AG20443 (cell line): ENCODE data around the gene DLG1.
"Not testable (repeated sequence)": the region's sequence is repeated elsewhere in the genome, so short reads cannot be mapped to it uniquely, and the experiment has no call there.

ENCODE experiments used
- DNase-seq: peaks from one replicate; pipeline ENCODE4 v3.0.0; 2012; ENCODE audit warnings: low spot score, mixed read lengths

DLG1 gene

DNA sequence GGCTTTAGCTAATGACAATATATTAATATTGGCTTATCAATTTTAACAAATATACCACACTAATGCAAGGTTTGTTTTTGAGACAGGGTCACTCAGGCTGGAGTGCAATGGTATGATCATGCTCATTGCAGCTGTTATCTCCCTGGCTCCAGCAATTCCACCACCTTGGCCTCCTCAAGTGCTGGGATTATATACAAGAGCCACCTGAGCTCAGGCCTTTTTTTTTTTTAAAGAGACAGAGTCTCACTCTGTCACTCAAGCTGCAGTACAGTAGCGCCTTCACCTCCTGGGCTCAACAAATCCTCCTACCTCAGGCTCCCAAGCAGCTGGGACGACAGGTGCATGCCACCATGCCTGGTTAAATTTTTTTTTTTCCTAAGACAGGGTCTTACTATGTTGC, 11.7 kb downstream of the DLG1 start:
- DNase-seq = no peak

DNA sequence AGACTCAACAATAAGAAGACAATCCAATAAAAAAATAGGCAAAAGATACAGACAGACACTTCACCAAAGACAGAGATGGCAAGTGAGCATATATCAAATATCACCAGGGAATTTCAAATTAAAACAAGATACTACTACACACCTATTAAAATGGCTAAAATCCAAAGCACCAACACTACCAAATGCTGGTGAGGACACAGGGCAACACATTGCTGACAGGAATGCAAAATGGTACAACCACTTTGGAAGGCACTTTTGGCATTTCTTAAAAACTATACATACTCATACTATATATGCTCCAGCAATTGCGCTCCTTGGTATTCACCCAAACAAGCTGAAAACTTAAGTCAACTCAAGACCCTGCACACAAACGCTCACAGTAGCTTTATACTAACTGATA, 12.9 kb downstream of the DLG1 start:
- DNase-seq = no peak

DNA sequence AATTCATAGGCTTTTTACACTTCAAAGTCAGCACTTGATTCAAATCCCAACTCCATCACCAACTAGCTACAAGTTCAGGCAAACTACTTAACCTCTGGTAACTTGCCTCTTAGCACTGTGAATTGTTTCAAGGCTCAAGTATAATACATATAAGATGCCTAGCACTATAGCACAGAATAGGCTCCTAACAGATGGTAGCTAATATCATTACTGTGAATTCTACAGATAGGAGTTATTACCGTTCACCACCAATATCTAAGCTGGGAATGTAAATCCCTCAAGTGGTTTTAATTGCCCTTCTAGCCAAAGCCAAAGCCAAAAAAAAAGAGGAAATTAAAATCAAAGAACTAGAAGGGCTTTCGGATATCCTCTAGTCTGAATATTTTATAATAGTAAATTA, 15.4 kb downstream of the DLG1 start:
- DNase-seq = no peak

DNA sequence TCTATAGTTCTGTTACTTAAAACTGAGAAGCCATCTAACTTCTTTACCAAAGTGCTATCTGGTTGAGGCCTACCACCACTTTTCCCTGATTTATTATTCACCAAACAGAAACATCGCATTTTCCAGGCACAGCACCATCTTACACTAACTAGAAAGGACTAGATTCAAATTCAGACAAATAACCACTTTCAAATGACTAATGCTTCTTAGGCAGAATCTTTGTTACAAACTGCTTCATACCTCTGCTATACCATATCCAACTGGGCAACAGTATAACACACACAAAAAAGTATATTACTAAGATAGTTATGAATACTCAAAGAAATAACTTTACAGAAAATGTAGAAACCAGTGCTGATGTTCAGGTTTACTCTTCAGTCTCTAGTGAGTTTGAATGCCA, 16.6 kb downstream of the DLG1 start:
- DNase-seq = no peak

DNA sequence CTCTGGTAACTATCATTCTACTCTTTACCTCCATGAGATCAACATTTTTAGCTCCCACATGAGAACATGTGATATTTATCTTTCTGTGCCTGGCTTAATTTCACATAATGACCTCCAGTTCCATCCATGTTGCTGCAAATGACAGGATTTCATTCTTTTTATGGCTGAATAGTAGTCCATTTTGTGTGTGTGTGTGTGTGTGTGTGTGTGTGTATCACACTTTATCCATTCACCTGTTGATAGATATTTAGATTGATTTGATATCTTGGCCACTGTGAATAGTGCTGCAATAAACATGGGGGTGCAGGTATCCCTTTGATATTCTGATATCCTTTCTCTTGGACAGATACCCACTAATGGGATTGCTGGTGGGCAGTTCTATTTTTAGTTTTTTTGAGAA, 18.3 kb downstream of the DLG1 start:
- DNase-seq = no peak

DNA sequence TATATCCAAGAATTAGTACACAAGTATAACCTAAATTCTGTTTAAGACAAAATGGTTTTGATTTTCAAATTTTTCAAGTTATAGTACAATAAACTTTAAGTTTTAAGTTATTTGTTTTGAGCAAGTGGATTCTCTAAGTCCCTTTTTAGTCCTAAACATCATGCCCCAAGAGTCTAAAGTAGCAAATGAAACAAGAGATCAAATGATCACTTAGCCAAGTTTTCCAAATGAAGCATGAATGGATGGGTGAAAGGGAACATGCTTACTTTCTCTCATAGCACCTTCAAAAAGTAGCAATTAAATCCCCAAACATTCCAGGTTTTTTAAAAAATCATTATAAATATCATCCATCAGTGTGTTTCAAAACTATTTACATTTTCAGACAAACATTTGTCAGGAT, 19.5 kb downstream of the DLG1 start:
- DNase-seq = no peak

DNA sequence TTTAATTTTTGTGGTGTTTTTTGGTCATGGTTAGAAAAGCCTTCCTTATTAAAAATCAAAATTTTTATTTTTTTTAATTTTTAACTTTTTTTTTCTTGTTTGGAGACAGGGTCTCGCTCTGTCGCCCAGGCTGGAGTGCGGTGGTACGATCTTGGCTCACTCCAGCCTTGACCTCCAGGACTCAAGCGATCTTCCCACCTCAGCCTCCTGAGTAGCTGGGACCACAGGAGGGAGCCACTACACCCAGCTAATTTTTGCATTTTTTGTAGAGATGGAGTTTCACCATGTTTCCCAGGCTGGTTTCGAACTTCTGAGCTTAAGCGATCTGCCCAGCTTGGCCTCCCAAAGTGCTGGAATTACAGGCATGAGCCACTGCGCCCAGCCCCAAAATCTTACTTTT, 21.6 kb downstream of the DLG1 start:
- not testable (repeated sequence) for DNase-seq

DNA sequence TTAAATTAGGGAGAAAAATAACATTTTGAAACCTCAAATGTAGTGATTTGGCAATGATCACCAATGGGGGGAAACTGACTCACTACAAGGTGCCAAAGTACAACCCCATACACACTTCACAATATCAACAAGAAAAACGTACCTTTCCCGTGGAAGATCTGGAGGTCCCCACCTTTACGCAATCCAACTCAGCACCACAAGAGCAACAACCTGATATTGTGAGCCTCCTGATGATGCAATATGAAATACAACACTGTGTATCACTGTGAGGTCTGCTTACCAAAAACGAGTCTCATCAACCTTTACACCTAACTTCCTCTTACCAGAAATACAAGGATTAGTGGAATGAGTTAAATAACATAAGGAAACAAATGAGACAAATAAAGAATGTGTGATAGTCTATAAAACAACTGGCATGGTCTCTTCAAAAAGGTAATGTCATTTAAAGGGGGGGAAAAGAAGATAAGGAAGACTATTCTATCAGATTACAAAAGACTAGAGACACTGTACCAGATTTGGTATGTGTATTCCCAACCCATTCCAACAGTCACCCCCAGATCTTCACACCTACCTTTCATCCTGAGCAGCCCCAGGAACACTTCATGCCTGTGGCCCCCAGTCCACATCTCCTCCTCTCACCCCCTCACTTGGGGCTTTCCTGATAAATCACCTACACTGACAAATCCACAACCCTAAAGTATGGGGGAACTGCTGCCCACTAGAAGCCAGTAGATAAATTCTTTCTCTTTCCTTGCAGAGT, 27.7 kb downstream of the DLG1 start:
- no peak for DNase-seq

DNA sequence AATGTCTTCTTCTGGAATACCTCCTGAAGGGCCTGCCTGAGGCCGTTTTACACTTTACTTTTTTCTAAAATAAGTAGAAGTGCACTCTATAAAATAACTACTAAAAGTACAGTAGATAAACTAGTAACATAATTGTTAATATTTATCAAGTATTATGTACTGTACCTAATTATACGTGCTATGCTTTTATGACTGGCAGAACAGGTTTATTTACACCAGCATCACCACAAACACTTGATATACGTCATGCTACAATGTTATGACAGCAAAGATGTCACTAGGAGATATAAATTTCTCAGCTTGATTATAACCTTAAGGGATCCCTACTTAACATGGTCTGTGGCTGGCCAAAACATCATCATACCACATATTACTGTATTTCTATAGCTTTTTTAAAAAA, 29.4 kb downstream of the DLG1 start:
- DNase-seq = no peak

DNA sequence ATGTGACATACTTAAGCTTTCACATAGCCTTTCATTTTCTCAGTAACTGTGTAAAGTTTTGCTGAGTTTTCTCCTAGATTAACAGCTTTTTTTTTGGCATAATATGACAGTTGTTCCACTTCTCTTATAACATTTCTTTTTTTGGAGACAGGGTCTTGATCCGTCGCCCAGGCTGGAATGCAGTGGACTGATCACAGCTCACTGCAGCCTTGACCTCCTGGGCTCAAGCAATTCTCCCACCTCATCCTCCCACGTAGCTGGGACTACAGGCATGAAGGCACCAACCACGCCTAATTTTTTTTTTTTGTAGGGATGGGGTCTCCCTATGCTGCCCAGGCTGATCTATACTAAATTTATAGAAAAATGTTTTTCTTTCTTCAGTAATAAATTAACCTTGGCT, 30.1 kb downstream of the DLG1 start:
- DNase-seq = no peak

DNA sequence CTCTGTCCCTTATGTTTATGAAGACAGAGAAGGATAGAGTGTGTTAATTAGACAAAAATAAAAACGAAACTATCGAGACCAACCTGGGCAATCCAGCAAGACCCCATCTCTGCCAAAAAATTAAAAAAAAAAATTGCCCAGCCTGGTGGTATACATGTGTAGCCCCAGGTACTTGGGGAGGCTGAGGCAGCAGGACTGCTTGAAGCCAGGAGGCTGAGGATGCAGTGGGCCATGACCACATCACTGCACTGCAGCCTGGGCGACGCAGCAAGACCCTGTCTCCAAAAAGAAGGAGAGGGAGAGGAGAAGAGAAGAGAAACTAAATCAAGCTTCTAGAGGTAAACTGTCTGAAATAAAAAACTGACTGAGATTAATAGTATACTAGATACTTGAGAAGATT, 32.1 kb downstream of the DLG1 start:
- no peak for DNase-seq

DNA sequence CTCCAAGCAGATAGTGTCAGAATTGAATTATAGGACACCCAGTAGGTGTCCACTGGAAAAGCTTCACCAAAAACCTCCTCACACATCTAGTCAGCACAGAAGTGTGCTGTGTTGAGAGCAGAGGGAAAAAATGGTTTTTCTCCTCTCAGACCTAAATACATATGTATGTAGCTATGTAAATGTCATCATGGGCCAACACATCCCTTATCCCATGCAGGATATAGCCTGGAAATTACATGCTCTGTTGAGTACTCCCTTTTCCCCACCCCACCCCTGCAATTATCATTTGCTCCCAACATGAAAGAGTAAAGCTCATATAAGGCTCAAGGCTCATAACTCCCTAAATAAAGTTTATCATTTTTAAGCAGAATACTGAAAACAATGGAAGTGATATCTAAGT, 35.7 kb downstream of the DLG1 start:
- no peak for DNase-seq

DNA sequence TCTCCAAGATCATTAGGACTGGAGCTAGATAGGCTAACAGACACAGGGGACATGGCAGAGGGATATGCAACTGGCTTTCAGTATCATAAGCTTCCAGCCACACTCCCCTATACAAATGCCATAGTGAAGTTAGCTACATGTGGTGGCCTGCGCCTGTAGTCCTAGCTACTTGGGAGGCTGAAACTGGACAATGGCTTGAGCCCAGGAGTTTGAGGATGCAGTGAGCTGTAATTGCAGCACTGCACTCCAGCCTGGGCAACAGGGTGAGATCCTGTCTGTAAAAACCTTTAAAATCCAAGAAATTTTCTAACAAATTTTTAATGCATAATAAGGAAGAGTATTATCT, 37.3 kb downstream of the DLG1 start:
- no peak for DNase-seq

DNA sequence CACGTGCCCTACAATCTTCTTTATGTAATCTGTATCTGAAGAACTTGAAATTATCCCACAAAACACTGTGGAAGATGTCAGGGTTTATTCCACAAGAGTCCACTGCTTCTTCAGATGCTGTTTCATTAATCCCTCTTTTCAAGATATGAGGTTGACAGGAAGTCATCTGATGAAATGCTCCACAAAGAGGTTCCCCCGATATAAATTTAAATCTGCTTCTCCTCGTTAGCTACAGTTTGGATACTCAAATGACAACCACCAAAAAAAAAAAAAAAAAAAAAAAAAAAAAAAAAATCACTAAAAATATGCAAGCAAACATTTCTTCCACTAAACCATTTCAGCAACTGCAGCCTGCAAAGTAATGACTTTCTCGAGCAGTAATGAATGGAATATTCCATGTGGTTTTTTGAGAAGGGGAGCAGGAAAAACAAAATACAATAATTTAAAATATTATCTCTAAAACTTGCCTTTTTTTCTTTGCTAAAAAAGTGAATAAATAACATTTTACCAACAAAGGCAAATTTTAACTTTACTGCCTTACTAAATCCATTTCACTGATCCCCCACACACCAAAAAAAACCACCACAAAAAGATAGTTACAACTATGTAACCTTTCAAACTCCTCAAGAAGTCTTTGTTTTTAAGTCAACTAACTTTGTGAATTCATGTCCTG, 37.8 kb downstream of the DLG1 start:
- DNase-seq = no peak

DNA sequence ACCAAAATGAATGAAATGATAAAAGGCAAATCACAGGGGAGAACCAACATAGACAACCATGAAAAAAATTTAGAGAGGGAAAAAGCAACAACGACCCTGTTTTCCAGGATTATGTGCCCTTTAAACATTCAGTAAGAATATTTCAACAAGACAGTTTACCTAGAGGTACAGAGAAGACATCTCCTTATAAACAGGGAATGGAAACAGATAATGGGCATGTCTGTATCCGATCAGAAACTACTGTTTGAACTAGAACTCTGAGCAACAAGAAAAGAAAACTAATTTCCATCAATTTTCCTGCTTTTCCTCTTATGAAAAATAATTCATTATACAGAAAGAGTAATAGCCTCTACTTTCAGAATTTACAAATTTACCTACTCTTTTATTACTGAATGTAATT, 39.3 kb downstream of the DLG1 start:
- DNase-seq = no peak

DNA sequence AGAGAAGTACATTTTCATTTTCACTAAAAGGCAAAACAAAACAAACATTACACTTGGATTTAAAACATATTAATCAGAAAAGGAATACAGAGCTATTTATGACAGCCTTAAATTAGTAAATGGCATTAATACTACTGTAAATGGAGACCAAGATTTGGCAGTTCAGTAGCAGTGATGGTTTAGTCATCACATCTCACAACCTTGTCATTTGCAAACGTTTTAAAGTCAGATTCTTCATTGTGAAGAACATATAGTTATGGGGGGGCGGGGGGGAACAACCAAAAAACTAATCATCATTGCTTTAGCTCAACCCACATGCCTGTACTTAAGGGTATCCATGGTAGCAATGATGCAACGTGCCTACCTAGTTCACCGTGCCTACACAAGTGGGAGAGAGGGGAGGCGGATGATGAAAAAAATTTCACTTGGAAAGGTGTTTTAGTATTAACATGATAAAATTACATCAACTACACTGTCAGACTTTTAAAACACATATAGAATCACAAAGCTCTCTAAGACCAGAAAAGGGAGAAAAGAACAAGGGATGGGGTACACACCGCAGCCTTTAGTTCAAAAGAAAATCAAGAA, 40.1 kb downstream of the DLG1 start:
- no peak for DNase-seq

DNA sequence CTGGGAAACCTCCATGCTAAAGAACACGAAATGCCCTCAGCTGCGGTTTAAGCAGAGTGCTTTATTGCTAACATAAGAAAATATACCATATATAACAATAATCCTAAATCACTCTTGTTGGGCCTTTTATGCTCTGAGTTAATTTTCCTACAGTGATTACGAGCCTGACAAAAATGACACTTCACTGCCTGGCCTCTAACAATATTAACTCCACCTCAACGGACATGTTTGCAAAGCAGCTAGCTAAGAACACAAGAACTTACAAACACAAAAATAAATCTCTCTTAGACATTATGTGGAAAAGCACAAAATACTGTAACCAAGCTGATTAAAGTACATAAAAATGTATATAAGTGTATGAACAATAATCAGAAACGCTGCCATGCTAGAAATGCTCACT, 40.7 kb downstream of the DLG1 start:
- no peak for DNase-seq

DNA sequence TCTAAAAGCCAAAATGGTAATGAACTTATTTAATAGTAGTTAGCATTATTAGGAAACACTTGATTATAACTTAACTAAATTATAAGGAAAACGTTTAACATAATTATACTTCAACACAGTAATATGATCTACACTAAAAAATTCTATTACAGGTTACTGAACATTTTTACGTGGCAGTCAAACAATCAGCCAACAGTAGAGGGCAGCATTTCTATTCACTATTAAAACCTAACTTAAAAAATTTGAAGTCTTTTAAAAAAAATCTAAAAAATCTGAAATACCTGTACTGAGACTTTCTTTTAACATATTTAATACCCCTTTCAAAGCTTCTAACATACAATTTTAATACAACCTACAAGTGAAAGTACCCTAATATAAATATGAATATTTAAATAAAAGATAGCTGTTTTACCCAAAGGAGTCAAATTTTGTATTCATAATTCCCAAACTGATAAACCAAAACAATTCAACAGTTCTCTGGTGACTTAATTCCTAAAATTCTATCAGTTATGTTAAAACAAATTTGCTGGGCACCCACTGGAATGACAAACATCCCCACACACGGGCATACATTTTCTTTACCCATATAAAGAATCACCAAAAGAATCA, 41.5 kb downstream of the DLG1 start:
- peak; percentile 22 for DNase-seq

DNA sequence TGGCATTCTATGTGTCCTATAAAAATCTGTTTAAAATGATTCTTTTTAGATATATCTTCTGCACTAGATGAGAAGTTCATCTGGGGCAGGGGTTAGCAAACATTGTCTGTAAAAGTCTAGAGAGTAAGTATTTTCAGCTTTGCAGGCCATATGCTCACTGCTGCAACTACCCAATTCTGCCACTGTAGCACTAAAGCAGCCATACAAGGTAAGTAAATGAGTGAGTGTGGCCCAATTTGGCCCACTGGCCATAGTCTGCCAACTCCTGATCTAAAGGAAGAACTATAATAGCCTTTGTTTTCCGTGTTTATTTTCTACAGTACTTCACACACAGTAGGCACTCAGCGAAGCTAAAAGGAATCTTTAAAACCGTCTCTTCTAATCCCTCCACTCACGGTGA, 42.3 kb downstream of the DLG1 start:
- no peak for DNase-seq

DNA sequence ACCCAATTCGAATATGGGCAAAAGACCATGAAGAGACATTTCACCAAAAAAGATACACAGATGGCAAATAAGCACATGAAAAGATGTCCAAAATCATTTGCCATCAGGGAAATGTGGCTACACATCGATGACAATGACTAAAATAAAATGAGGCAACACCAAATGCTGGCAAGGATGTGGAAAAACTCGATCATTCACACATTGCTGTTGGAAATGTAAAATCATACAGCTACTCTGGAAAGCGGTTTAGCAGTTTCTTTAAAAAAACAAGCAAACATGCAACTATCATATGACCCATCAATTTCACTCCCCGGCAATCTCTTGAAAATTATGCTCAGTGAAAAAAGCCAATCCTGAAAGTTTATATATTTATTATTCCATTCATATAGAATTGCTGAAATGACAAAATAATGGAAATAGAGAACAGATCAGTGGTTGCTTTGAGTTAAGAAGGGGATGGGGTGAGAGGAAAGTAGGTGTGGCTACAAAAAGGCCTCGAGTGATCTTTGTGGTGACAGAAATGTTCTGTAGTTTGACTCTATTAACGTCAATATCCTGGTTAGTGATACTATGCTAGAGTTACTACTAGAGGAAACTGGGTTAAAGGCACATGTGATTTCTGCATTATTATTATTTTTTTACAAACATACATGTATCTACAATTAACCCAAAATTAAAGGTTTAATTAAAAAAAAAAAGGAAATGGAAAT, 45.0 kb downstream of the DLG1 start:
- no peak for DNase-seq

DNA sequence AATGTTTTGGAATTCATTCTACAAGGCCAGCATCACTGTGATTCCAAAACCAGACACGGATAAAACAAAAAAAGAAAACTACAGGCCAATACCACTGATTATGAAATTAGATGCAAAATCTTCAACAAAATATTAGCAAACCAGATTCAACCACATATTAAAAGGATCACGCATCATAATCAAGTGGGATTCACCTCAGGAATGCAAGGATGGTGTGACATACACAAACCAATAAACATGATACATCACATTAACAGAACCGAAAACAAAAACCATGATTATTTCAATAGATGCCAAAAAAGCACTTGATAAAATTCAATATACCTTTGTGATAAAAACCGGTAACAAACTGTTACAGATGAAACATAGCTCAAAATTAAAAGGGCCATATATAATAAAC, 48.9 kb downstream of the DLG1 start:
- no peak for DNase-seq

DNA sequence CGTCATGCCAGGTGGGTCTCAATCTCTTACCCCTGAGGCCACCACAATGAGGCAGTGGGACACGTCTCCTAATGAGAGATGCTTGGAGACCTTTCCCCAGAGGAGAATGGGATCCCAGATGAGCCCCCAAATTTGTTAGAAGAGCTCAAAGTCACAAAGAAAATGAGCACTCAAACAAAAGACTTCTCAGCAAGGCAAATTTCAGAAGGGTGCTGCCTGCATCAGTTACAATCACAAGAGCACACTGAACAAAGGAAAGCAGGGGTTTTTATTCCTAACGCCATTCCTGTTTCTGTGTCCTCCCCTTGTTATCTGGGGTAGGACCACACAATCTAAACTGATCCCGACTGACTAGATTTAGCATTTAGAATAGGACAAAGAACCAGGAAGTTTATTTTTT, 50.1 kb downstream of the DLG1 start:
- no peak for DNase-seq

DNA sequence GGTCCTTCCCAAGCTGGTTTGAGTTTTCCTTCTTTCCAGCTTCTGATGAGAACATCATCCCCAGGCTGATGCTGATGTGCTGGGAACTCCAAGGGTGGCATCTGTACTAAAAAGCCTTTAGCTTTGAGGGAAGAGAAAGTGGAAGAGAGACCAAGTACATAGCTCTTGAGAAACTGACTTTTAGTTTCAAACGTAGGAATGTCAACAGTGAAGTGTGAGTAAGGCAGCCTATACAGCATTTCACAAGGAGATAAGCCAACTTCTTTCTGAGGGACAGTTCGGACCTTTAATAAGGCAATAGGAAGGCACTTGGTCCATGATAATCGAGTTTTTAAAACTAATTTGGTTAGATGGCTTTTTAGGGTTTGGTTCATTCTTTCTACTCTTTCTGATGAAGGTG, 53.7 kb downstream of the DLG1 start:
- no peak for DNase-seq
